CD4-positive, alpha-beta T cell treated with Interleukin-17A for 1 hour (primary cell): Measurements from ENCODE around the gene ZFAND2A.
"Not testable (repeated sequence)": the region's sequence is repeated elsewhere in the genome, so short reads cannot be mapped to it uniquely, and the experiment has no call there.

ENCODE experiments used
- DNase-seq: peaks from one replicate; pipeline ENCODE4 v3.0.0-alpha.2; 2020

The ZFAND2A gene

GRCh38 chr7:1174881-1175596, 15.0 kb upstream of the ZFAND2A start:
- no peak for DNase-seq

GRCh38 chr7:1174002-1174401, 14.0 kb upstream of the ZFAND2A start:
- no peak for DNase-seq

- DNase-seq = no peak
Observed at GRCh38 chr7:1172666-1173523, 12.9 kb upstream of the ZFAND2A start.

GRCh38 chr7:1171516-1171915, 11.5 kb upstream of the ZFAND2A start:
- DNase-seq = peak; percentile 29

- no peak for DNase-seq
Observed at GRCh38 chr7:1170741-1171501, 10.9 kb upstream of the ZFAND2A start.

GRCh38 chr7:1169409-1170368, 9.7 kb upstream of the ZFAND2A start:
- peak; percentile 88 for DNase-seq

- DNase-seq = no peak
Observed at GRCh38 chr7:1168422-1168821, 8.4 kb upstream of the ZFAND2A start.

- no peak for DNase-seq
Observed at GRCh38 chr7:1164436-1164835, 4.4 kb upstream of the ZFAND2A start.

- DNase-seq = no peak
Observed at GRCh38 chr7:1163121-1163520, 3.1 kb upstream of the ZFAND2A start.

- no peak for DNase-seq
Observed at GRCh38 chr7:1160670-1161021, 650 bp upstream of the ZFAND2A start.

GRCh38 chr7:1159231-1159630, 765 bp downstream of the ZFAND2A start:
- not testable (repeated sequence) for DNase-seq

- DNase-seq = no peak
Observed at GRCh38 chr7:1158203-1159126, 1.5 kb downstream of the ZFAND2A start.

- no peak for DNase-seq
Observed at GRCh38 chr7:1156782-1157535, 3.0 kb downstream of the ZFAND2A start.

GRCh38 chr7:1155818-1156781, 3.9 kb downstream of the ZFAND2A start:
- not testable (repeated sequence) for DNase-seq

- DNase-seq = no peak
Observed at GRCh38 chr7:1154172-1154739, 5.7 kb downstream of the ZFAND2A start.

- DNase-seq = no peak
Observed at GRCh38 chr7:1152492-1152891, 7.5 kb downstream of the ZFAND2A start.

GRCh38 chr7:1151653-1152425, 8.2 kb downstream of the ZFAND2A start:
- DNase-seq = no peak

GRCh38 chr7:1151156-1151555, 8.8 kb downstream of the ZFAND2A start:
- DNase-seq = no peak
